Activated gamma-delta T cell treated with Interleukin-2 at 50 U/mL for 16 hours (primary cell): Measurements from ENCODE around the gene GATB.

Experiments used
- DNase-seq: peaks from one replicate; pipeline ENCODE4 v3.0.0-alpha.2; 2020

Gene GATB

GRCh38 chr4:151760712-151761661 is at the start of gene GATB:
Gene GATB, minus strand, starts transcription at chr4:151761007. Its CDS starts 25 bp downstream, at chr4:151760982.
- peak; percentile 90 for DNase-seq

- no peak for DNase-seq
Measured at GRCh38 chr4:151810476-151810875, 49.7 kb upstream of the GATB start.

- DNase-seq: no peak
Measured at GRCh38 chr4:151809716-151810115, 48.9 kb upstream of the GATB start.

GRCh38 chr4:151808542-151808941 is 47.7 kb upstream of the GATB start:
- DNase-seq: no peak

GRCh38 chr4:151808120-151808529 is 47.3 kb upstream of the GATB start:
- DNase-seq: no peak

- DNase-seq: no peak
Measured at GRCh38 chr4:151807220-151807619, 46.4 kb upstream of the GATB start.

GRCh38 chr4:151806511-151806927 is 45.7 kb upstream of the GATB start:
- no peak for DNase-seq

- no peak for DNase-seq
Measured at GRCh38 chr4:151804821-151805220, 44.0 kb upstream of the GATB start.

- no peak for DNase-seq
Measured at GRCh38 chr4:151804086-151804630, 43.4 kb upstream of the GATB start.

- no peak for DNase-seq
Measured at GRCh38 chr4:151803246-151803645, 42.4 kb upstream of the GATB start.

GRCh38 chr4:151801547-151802516 is 41.0 kb upstream of the GATB start:
- peak; percentile 48 for DNase-seq

- no peak for DNase-seq
Measured at GRCh38 chr4:151799417-151800012, 38.7 kb upstream of the GATB start.

- no peak for DNase-seq
Measured at GRCh38 chr4:151798678-151799416, 38.0 kb upstream of the GATB start.

GRCh38 chr4:151797853-151798252 is 37.0 kb upstream of the GATB start:
- DNase-seq: no peak

GRCh38 chr4:151797131-151797530 is 36.3 kb upstream of the GATB start:
- no peak for DNase-seq

- DNase-seq: no peak
Measured at GRCh38 chr4:151796106-151796505, 35.3 kb upstream of the GATB start.

GRCh38 chr4:151792995-151793394 is 32.2 kb upstream of the GATB start:
- no peak for DNase-seq

GRCh38 chr4:151792530-151792929 is 31.7 kb upstream of the GATB start:
- DNase-seq: no peak

- no peak for DNase-seq
Measured at GRCh38 chr4:151788021-151788420, 27.2 kb upstream of the GATB start.

GRCh38 chr4:151786158-151786495 is 25.3 kb upstream of the GATB start:
- no peak for DNase-seq

- no peak for DNase-seq
Measured at GRCh38 chr4:151785484-151786157, 24.8 kb upstream of the GATB start.
